GM12865 (cell line): ENCODE measurements around the gene EPHB2.

ENCODE experiments used
- DNase-seq: peaks from one replicate; pipeline ENCODE4 v3.0.0; 2010; ENCODE audit warnings: low read depth
- H3K4me3 ChIP-seq: 2 replicates; pipeline ENCODE4 v1.5.1; 2011; ENCODE audit warnings: mild to moderate bottlenecking, low read depth, low read length, control low read depth
- TF ChIP-seq, protein P1 (sequence below): IDR thresholded peaks from 2 replicates; pipeline ENCODE4 v1.5.1; 2011; ENCODE audit warnings: low read length, control low read depth, low read depth, inconsistent platforms; ENCODE audit not compliant: insufficient read depth; ENCODE audit errors: missing control alignments

The EPHB2 gene

DNA sequence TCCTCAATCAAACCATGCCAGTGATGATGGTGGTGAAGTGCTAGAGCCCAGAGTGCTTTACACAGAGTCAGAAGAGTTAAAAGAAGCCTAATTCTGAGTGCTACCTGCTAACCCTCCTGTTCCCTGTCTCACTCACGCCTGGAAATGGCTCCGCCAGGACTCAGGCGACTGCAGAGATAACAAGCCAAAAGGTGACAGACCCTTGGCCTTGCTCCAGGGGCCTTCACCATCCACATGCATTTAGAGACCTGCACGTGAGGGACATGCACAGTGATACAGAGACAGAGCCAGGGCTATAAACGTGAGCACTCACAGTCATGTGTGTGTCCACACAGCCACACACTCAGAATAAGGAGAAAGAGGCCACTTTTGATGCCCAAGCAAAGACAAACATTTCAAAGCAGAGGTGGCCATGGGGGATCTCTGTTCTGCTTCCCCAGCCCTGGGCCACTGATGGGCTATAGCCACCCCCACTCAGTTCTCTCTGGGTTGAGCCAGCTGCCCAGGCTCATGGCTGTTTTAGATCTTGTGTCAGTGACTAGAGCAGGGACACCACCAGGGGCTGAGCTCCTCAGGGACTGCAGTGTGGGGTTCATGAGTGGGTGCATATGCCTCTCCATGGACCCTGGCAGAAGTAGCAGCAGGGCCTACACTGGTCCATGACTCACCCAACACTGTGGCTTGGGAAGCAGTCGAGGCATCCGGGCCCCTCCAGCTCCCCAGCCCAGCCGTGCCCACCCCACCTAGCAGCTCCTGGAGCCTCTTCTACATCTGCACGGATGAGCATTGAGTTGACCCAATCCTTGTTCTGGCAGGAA lies 117.2 kb downstream of the EPHB2 start:
- TF ChIP-seq, protein P1, sequence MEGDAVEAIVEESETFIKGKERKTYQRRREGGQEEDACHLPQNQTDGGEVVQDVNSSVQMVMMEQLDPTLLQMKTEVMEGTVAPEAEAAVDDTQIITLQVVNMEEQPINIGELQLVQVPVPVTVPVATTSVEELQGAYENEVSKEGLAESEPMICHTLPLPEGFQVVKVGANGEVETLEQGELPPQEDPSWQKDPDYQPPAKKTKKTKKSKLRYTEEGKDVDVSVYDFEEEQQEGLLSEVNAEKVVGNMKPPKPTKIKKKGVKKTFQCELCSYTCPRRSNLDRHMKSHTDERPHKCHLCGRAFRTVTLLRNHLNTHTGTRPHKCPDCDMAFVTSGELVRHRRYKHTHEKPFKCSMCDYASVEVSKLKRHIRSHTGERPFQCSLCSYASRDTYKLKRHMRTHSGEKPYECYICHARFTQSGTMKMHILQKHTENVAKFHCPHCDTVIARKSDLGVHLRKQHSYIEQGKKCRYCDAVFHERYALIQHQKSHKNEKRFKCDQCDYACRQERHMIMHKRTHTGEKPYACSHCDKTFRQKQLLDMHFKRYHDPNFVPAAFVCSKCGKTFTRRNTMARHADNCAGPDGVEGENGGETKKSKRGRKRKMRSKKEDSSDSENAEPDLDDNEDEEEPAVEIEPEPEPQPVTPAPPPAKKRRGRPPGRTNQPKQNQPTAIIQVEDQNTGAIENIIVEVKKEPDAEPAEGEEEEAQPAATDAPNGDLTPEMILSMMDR: no peak
- no peak overlapping the region for H3K4me3 ChIP-seq
- no peak for DNase-seq

DNA sequence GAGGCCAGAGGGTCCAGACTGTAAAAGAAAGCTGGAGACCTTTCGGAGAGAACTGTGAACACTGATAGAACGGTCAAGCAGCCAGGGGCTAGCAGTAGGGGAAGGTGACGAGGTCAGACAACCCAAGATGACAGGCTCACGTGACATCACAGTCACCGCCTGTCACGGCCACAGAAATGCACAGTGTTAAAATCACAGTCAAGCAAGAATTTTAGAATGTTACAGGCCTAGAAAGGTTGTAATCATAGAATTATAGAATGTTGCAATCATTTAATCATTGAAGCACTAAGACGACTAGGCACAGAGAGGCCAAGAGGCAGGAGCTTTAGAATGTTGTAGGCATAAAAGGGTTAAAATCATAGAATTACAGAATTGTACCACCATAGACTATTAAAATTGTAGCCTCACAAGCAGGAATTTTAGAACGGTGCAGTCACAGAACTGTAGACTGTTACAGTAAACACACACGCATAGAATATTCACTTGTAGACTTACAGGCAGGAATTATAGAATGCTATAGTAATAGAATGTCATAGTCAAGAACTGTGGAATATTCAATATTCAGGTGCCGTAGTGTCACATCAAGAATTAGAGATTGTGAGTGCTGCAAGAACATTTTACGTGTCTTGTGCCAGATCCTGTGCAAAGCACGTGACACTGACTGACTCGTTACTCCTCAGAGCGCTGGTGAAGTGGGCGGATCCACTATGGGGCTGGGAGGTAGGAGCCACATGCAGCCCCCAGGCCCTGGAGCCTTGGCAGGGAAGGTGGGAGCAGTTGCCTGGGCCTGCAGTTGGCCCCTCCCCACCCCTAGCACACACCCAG lies 118.1 kb downstream of the EPHB2 start:
- no peak for DNase-seq
- TF ChIP-seq, protein P1: no peak
- H3K4me3 ChIP-seq: no peak overlapping the region

DNA sequence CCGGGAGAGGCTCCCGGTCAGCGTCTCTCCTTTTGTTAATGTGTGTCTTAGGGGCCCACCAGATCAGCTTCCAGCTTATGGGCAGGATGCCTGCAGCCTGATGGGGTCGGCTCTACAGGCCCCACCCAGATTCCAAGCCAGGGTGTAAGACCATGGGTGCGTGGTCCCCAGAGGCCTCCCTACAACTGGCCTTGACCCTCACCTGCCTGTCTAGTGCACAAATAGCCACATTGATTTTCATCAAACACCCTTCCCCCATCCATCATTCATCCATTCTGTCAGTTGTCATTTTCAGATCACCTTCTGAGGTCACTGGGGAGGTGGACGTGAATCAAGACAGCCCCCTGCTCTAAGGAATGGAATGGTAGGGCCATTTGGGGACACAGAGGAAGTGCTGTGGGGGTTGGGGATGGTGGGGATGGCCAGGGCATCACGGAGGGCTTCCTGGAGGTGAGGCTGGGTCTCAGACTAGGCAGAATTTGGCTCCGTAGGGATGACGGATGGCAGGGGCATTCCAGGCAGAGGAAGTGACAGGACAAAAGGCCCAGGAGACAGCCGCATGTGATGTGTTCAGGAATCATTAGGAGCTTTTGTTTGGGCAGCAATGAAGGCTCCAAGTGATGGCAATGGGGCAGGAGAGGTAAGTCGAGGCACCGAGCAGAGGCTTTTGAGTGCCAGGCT lies 118.8 kb downstream of the EPHB2 start:
- TF ChIP-seq, protein P1: no peak
- no peak overlapping the region for H3K4me3 ChIP-seq
- no peak for DNase-seq

DNA sequence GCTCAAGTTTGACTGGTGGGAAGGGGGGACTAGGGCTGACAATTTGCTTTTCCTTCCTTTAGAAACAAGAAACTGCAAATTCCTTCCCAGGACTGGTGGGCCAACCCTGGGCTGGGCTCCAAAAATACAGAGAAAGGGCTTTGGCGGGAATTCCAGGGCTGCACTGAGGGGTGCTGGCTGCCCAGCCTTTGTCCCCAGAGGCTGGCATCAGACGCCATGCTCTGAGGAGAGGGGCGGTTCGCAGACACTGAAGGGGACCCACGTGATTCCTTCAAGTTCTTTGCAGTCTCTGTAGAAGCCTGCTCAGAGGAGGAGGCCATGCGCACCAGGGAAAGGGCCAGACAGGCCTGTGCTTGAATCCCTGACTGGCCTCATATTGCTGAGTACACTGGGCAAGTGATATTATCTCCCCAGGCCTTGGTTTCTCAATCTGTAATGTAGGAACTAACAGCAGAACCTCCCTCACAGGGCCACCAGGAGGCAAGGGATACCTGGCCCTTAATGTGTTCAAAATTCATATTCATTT lies 119.5 kb downstream of the EPHB2 start:
- no peak overlapping the region for H3K4me3 ChIP-seq
- no peak for DNase-seq
- TF ChIP-seq, protein P1: no peak

DNA sequence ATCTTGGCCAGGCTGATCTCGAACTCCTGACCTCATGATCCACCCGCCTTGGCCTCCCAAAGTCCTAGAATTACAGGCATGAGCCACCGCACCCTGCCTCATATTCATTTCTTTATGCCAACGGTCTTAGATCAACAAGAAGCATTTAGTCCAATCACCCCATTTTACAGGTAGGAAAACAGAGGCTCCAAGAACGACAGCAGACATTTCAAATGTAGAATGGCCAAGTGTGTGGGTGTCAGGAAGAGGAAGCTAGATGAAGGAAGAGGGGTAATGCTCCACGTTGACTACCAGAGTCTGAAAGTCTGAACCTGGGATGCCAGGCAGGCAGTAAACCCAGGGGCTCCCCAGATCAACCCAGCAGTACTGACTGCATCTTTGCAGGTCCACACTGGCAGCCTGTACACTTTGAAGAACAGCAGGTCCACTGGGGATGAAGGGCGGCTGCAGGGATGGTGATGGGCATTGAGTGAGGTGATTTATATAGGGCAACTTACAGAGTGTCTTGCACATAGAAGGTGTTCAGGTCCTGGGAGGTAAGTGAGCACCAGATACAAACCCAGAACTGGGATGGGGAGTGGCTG lies 120.2 kb downstream of the EPHB2 start:
- DNase-seq: no peak
- TF ChIP-seq, protein P1: no peak
- H3K4me3 ChIP-seq: no peak overlapping the region

DNA sequence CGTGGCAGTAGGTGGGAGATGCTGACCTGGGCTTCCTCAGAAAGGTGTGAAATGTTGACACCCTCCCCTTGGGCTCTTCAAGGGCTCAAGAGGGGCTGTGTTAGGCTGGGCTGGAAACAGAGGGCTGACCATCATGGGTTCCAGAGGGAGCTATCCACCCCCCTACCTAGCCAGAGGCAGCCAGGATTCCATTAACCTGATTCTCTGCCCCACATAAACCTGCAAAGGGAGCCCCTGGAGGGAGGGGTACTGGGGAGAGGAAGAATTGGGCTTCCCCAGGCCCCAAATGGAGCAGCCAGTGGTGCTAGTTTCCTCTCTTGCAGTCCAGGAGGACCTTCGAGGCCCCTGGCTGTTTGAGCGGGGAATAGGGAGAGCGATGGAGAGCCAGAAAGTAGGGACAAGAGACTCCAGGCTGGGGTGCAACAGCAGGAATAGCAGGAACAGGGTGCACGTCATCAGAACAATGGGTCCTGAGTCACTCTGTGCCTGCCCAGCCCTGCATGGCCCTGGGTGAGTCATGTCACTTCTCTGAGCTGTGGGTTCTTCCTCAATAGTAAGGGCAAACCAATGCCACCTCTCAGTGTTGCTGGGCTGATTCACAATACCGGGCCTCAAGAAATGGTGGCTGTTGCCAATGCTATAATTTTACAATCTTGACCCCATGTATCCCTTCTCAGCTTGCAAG lies 121.2 kb downstream of the EPHB2 start:
- DNase-seq: no peak
- TF ChIP-seq, protein P1: no peak
- no peak overlapping the region for H3K4me3 ChIP-seq
